GM12865 (cell line): ENCODE results near the gene BLCAP.
"Not testable (repeated sequence)": the region's sequence is repeated elsewhere in the genome, so short reads cannot be mapped to it uniquely, and the experiment has no call there.

Source experiments
- DNase-seq: peaks from one replicate; pipeline ENCODE4 v3.0.0; 2010; ENCODE audit warnings: low read depth
- H3K4me3 ChIP-seq: 2 replicates; pipeline ENCODE4 v1.5.1; 2011; ENCODE audit warnings: mild to moderate bottlenecking, low read depth, low read length, control low read depth
- TF ChIP-seq, protein P1 (sequence below): IDR thresholded peaks from 2 replicates; pipeline ENCODE4 v1.5.1; 2011; ENCODE audit warnings: low read length, control low read depth, low read depth, inconsistent platforms; ENCODE audit not compliant: insufficient read depth; ENCODE audit errors: missing control alignments

The BLCAP gene, protein sequence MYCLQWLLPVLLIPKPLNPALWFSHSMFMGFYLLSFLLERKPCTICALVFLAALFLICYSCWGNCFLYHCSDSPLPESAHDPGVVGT

DNA sequence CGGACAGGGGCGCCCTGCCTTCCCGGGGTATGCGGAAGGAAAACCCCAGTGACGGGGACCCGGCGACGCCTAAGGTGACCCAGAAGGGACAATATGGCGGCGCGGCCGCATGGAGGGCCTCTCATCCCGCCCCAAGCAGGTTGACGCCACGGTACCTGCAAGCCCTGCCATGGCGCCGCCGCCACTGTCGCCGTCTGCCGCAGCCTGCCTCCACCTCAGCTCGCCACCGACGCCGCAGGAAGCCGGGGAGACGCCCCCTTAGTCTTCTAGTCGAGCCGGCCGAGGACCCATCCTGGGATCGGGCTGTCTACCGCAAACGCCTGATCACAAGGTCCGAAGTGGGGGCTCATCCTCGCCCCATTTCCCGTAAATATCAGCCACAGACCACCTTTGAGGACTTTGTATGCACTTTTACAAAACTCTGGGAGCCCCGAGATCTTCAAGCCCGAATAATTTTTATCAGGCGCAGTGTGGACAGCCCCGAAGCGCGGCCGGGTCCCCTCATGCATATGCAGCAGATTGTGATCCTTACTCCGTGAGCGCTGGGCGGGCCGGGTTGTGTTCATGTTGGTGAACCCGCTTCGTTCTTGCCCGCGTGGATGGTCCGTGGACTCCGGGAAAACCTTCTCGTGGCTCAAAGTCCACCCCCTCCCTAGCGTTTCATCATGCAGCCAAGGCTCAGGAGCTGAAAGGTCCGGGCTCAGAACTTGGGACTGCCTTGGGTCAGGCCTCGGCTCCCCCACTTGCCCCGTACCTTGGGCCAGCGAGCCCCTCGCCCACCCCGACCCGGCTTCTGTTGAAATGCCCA lies at the start of gene BLCAP:
BLCAP (minus strand) TSS at position 239 of the 808 bp plus-strand sequence. CDS start 8,702 bp downstream, outside the sequence.
- TF ChIP-seq, protein P1, sequence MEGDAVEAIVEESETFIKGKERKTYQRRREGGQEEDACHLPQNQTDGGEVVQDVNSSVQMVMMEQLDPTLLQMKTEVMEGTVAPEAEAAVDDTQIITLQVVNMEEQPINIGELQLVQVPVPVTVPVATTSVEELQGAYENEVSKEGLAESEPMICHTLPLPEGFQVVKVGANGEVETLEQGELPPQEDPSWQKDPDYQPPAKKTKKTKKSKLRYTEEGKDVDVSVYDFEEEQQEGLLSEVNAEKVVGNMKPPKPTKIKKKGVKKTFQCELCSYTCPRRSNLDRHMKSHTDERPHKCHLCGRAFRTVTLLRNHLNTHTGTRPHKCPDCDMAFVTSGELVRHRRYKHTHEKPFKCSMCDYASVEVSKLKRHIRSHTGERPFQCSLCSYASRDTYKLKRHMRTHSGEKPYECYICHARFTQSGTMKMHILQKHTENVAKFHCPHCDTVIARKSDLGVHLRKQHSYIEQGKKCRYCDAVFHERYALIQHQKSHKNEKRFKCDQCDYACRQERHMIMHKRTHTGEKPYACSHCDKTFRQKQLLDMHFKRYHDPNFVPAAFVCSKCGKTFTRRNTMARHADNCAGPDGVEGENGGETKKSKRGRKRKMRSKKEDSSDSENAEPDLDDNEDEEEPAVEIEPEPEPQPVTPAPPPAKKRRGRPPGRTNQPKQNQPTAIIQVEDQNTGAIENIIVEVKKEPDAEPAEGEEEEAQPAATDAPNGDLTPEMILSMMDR = no peak
- peak; percentile 93 for DNase-seq
- peak within 1 kb of the TSS; percentile 80 for H3K4me3 ChIP-seq

DNA sequence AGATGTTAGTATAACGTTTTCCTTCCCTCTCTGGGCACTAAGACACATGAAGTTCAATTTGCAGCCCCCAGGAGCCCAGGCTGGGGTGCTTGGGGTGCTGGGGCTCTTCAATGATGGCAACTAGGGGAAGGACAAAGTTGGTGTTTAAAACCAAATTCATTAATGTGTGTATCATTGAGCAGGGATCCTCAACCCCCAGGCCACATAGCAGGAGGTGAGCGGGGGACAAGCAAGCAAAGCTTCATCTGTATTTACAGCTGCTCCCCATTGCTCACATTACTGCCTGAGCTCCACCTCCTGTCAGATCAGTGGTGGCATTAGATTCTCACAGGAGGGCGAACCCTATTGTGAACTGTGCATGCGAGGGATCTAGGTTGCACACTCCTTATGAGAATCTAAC lies 49.8 kb upstream of the BLCAP start:
- not testable (repeated sequence) for DNase-seq, H3K4me3 ChIP-seq

DNA sequence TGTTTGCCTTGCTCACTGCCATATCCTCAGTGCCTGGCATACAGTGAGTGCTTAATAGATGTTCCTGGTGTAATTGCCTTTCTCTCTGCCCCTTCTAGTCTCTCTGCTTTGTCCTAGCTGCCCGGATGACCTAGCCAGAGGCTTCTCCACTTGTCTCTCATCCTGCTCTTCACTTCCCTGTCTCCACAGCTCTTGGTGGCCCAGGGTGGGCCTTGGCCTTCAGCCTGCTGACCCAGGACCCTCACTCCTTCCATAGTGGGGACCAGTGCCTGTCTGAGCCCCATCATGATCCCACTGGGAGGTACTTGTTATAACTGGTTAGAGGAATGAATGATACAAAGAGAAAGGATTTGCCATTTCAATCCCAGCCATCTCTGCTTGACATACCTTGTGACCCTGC lies 49.2 kb upstream of the BLCAP start:
- H3K4me3 ChIP-seq = no peak overlapping the region
- no peak for DNase-seq
- TF ChIP-seq, protein P1 = no peak

DNA sequence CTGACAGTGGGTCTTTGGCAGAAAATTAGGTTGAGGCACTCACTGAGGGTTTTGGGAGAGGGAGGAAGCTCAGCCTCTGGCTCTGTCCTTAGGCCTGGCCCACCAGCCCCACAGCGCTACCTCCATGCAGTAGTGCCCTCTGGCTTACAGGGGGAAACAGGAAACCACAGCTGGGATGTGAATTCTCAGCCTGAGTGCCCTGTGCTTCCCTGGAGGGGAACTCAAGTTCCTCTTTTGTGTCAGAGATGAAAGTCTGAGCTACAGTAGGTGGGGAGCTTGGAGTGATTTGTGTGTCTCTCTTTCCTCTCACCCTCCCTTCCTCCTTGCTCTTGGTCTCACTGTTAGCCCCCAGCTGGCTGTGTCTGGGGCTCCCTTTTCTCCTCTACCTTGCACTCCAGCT lies 48.2 kb upstream of the BLCAP start:
- peak; percentile 44 for DNase-seq
- H3K4me3 ChIP-seq = no peak overlapping the region
- TF ChIP-seq, protein P1 = no peak

DNA sequence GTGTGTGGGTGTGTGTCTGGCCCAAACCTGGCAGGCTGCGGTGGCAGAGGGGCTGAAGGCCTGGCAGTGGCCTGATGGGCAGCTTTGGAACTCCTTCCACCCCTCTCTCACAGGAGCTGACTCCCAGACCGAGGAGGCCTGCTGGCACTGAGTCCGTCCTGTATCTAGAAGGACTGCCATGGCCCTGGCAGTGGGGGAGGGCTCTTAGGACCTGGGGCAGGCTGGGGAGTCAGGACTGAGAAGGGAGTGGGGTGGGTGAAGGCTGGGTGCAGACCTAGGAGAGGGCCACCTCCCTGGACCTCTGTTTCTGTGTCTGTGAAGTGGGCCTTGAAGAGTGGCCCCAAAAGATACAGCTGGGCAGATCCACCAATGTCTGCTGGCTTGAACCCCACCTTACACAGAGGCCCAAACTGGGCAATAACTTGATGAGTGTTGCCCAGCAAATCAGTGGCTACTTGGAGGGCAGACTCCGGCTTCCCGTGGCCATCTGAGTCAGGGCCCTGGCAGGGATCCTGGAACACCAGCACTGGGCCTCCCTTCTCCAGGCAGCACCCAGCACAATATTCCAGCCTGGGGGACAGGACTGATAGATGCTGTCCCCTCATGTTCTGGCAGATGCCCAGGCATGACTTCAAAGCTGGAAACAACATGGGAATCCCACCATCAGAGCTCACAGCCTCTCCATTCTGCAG lies 46.7 kb upstream of the BLCAP start:
- TF ChIP-seq, protein P1 = no peak
- H3K4me3 ChIP-seq = no peak overlapping the region
- no peak for DNase-seq

DNA sequence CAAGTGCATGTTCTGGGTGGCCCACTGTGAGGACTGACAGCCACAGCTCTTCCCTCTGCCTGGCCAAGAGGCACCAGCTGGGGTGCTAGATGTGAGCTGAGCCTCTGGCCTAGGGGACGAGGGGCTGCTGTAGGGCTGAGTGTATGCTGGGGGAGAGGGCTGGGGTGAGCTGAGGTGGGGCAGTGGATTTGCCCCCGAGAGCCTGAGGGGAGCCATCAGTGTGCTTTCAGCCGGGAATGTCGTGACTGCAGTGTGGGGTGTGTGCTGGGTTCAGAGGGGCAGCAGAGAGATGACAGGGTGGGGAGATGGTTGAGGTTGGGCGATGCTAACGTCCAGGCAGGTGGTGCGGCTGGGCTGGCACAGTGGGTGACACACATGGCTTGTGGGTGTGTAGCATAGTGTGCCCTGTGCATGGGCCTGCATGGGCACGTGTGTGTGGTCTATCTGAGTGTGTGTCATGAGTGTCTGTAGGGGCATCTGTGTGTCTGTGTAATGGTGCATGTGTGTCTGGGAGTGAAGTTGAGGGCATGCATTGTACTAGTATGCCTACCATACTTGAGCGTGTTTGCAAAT lies 46.0 kb upstream of the BLCAP start:
- DNase-seq = no peak
- no peak overlapping the region for H3K4me3 ChIP-seq
- TF ChIP-seq, protein P1 = no peak

DNA sequence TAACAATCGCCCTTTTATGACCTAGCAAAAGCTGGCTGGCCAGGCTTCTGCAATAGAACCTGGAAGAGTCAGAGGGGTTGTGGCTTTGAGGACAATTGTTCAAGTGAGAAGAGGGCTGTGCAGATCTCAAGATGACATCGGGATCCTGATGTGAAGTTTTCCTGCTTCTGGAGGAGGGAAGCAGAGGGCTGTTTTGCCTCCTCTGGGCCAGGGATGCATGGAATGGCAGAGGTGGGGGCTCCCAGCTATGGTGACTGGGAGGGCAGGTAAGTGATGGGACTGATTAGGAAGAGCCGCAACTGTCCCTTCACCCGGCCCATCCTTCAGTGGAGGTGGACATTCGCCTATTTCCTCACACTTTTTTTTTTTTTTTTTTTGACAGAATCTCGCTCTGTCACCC lies 43.4 kb upstream of the BLCAP start:
- H3K4me3 ChIP-seq = no peak overlapping the region
- DNase-seq = no peak
- TF ChIP-seq, protein P1 = no peak
